Hematopoietic multipotent progenitor cell treated with erythropoietin and hydrocortisone succinate and interleukin-3 and kit ligand, for 4 days (in vitro differentiated cells): Measurements from ENCODE around the gene RBSN.

Source experiments
- DNase-seq: peaks from one replicate; pipeline ENCODE4 v3.0.0-alpha.2; 2015

The RBSN gene

DNA sequence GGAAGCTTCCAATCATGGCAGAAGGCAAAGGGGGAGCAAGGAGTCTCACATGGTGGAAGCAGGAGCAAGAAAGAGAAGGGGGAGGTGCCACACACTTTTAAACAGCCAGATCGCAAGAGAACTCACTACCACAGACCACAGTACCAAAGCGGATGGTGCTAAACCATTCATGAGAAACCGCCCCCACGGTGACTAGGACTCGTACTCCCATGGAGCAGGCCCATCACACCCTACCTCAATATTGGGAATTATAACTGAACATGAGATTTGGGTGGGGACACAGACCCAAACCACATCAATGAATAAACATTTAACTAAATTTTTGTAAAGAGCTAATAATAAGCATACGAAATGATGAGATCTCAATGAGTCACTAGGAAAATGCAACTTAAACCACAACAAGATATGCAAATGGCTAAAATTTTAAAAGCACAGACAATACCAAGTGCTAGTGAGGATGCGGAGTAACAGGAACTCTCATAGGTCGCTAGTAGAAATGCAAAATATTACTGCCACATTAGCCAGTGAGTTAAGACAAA, 43.9 kb downstream of the RBSN start:
- DNase-seq, result peak; percentile 40

DNA sequence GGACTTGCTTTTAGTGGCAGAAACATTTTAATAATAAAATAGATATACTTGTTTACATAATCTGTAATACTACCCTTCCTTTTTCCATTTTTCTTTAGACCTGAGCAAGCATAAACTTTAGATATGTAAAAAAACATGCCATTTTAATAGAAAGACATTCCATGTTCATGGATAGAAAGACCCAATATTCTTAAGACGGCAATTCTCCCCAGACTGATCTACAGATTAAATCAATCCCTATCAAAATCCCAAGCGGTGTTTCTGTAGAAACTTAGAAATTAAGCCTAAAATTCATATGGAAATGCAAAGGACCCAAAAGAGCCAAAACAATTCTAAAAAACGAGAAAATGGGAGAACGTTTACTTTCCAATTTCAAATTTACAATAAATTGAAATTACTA, 45.4 kb downstream of the RBSN start:
- no peak for DNase-seq

DNA sequence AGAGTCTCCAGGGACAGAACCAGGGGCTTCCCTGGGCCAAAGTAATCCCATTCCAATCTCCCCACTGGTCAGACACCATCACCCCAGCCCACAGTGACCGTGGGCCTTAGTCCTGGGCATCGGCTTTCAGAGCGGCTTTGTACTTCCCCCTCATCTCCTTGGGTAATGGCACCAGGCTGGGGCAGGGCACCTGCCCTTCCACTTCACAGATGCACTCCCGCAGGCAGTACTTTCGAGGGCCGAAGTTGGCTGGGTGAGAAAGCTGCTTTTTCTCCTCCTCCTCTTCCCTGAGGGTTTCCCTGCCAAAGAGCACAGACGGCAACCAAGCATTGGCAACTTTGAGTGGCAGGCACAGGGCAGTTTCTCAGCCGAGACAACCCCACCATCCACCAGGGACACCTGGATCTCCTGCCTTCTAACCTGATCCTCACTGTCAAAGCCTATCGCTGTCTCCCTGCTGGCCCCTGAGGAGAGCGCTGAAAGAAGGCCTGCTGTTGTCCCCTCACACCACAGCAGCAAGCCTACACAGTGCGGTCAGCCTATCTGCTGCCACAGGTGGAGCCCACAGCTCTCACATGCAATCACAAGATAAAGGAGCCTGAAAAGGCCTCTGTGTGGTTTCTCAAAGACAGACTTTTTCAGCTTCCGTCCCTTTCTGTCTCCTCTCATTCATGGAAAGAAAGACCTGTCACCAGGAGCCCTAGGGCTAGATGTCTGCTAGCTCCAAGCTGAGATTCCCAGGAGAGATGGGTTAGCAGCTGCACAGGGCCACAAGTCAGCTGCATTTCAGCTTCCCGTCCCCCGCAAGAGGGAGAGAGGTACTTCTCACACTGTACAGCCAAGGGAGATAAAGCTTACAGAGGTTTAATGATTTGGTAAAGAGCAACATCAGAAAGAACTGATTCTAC, 46.4 kb downstream of the RBSN start:
- DNase-seq, result peak; percentile 93

DNA sequence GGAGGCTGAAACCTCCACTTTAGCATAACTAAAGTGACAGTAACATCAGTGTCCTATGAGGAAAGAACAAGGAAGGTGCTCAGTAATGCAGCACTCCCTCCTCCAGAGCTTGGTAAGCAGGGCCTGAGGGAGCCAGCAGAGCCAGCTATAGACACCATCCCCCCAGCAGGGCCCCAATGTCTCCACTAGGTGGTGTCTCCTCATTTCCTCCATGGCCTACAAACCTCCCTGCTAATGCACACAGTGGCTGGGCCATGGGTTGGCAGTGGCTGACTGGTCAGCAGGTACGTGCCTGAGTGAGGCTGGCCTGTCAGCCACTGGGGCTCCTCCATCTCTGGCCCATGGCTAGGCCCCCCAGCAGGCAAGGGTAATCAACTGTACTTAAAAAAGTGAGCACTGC, 47.4 kb downstream of the RBSN start:
- peak; percentile 84 for DNase-seq

DNA sequence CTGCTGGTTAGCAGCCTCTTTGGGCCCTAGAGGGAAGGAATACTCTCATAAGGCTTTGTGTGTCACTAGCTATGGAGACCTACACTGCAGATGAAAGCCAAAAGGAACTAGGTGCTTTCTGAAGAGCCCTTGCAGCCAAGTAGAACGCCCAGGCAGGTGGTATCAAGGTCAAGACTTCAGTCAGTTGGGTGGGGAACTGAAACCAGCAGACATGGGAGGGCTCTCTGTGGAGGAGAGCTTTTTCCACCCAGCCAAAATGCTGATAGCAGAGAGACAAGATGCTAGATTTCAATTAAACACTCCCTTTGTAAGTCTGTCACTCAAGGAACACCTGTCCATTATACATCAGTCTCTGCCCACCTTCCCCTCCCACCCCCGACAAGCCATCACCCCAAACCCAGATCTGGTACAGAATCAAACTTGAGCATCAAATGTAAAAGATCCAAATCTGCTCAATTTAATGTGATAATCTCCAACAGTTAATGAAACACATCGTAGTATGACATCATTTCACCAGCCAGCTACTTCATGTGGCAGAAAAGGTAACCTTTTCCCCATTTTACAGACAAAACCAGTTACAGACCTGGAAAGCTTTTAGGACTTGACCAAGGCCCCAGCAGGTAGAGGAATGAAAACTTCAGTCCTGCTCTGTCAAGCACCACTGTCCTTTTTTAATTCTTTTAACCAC, 48.4 kb downstream of the RBSN start:
- DNase-seq, result no peak

DNA sequence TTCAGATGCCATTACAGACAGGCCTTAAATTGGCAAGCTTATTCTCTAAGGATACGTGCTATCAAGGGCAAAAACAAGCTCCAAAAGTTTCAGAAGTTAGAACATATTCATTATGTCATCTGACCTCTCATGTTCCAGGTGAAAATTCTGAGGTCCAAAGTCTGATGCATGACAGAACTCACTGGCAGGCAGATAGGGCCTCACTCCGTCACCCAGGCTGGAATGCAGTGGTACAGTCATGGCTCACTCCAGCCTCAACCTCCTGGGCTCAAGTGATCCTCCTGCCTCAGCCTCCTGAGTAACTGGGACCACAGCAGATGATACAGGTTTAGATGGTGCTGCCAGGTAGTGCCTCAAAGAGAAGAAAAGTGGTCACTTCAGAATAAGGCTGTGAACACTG, 49.4 kb downstream of the RBSN start:
- no peak for DNase-seq

DNA sequence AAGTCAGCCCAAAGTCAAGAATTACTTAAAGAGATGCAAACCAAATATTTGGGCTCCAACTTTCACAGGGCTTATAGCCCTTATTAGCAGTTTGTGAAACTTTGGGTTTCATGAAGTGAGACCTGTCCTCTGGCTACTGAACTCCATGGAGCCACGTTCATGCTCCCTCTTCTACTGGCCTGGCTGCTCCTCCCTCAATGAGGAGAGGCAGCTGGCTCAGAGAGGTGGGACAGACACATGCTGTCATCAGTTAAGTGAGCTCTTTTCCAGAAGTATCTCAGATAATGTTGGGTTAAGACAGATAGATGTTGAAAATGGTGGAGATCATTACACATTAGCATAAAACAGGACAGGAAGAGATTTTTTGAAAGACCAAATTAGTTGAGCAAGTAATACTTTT, 53.3 kb downstream of the RBSN start:
- no peak for DNase-seq

DNA sequence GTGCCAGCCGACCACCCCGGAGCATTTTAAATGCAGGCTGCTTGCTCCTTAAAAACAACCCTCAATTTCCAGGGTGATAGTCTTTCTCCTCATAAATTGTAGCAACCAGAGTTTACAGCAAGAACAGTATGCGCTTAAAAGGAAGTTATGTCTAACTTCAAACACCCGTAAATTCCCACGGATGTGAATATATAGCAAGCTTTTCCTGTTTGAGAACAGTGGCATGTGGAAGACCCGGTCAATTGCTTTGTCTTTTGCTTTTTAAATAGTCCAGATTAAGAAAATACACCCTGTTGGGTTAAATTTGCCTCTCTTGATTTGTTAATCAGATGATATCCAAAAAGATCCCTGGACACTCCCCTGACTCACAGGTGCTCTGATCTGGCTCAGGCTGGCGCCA, 54.6 kb downstream of the RBSN start:
- no peak for DNase-seq

DNA sequence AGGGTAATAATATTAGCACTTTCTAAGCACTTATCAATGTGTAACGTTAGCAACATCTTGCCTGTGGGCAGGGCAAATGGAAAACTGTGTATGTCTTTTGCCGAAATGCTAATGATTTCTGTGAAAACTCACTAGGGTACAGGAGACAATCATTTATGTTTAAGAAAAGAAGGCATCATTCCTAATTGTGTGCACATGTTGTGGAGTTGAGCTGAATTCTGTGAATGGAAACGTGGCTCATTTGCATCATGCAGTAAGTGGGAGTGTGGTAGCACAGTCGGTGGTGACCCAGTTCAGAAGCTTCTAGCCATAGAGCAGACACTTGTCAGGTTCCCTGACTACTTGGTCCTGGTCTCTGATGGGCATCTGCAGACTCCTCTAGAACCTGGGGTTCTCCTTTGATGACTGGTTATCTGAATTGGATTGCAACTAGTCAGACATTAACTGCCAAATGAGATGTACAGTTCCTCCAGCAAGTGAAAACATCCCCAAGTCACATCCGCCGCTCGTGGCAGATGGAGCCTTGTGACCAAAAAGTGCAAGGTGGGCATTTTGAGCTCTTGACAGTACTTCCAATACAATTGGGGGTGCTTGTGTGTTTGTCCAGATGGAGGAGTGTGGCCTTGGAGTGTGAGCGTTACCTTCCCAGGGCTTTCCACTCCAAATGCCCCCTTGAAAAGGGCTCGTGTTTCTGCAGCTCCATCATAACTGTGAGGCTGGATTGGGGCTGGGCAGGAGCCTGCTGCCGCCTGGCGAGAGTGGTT, 55.4 kb downstream of the RBSN start:
- DNase-seq, result no peak

DNA sequence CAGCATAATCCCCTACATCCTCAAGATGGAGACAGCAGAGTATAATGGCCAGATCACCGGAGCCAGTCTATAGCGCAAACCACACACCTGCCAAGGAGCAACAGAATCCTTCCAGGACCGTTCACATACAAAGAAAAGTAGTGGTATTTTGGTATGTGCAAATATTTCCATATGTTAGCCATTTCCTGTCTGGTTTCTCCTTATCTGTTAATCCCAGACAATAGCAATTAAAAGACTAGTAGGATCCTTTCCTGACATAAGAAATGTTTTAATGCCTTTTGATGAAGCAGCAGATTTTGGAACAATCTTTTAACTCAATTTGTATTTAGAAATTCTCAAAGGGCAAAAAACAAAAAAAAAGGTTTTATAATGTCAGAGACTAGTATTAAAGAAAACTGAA, 56.0 kb downstream of the RBSN start:
- DNase-seq, result peak; percentile 34

DNA sequence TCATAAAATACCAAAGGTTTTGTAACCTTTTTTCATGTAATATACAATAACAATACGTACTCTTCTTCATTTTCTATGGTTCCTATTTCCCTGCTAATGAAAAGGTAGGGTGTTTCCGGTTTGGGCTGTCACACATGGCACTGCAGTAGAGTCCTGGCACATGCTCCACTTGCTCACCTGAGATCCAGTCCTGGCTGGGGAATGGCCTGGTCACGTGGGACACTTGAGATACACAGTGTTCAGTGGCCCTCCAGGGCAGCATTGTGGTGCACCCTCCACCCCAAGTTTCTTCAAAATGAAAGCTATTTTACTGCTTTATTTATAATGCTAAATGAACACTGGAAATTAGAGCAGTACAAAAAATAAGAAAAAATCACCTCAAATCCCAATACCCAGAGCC, 57.0 kb downstream of the RBSN start:
- DNase-seq, result no peak

DNA sequence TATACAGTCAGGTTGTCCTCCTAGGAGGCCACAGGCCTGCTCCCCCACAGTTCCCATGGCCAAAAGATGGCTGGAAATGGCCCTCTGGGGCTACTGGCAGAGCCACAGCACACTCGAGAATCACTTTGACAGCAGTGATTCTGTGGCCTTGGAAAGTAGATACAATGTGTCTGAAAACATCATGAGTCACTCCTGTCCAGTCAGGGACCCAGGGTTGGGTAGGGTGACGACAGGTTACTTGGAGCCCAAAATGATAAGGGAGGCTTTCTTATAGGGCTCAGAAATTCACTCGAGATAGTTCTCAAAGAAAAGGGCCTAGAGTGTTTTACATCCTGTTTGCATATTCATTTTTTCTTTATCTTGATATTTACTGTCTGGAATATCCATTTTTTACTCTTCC, 58.1 kb downstream of the RBSN start:
- DNase-seq, result no peak

DNA sequence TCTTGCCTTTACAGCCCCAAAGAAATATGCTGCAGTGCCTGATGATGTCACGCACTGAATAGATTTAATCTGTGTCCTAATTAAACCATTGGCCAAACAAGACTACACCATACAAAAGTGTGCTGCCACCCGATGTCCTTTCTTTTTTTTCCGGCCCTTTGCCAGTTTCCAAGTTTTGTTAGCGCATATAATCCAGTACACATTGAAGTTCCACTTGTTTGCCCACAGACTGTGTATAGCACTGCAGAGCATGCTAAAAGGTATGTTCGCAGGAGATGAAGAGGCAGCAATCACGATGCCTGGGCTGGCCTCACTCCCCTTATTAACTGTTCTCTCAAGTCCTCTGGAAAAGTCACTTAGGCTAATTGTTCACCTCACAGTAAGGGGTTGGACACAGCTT, 60.6 kb downstream of the RBSN start:
- DNase-seq, result no peak

DNA sequence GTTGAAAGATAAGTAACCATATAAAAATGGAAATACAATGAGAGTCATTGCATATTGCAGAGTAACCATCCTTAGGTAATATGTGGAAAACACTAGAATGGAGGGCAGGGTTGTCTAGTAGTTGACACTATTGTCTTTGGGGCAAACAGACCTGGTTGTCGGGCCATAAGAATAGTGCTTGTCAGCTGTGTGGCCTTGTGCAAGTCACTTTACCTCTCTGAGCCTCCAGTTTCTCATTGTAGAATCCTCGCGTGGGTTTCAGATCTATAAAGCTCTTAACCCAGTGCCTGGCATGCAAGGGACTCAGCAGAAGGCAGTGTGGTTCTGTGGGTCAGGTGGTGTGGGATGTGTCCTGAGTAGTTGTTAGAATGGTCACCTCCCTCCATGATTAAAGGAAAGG, 65.8 kb downstream of the RBSN start:
- no peak for DNase-seq

DNA sequence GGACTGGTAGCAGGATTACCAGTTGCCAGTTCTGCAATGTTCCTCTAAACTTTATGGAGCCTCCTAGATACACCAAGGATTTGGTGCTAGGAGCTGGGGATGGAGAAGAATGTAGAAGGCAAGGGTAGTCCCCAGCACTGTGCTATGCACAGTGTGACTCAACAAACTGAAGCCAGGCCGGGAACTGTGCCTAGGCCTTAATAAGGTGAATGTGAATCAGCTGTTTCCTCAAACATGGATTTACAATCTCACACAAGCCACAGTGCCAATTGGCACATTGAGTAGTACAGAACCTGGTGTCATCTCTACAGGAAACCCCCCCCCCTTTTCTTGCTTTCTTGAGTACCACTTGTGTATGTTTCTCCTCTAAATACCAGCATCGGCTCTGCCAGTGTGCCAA, 66.3 kb downstream of the RBSN start:
- no peak for DNase-seq

DNA sequence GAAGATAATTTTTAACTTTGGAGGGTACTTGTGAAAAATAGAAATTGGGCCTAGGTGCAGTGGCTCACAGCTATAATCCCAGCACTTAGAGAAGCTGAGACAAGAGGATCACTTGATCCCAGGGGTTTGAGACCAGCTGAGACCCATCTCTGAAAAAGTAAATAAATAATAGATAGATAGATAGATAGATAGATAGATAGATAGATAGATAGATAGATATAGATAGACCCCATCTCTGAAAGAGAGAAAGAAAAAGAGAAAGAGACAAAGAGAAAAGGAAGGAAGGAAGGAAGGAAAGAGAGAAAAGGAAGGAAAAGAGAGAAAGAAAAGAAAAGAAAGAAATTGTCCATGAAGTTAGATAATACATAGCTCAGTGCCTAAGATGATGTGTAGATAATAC, 69.3 kb downstream of the RBSN start:
- no peak for DNase-seq

DNA sequence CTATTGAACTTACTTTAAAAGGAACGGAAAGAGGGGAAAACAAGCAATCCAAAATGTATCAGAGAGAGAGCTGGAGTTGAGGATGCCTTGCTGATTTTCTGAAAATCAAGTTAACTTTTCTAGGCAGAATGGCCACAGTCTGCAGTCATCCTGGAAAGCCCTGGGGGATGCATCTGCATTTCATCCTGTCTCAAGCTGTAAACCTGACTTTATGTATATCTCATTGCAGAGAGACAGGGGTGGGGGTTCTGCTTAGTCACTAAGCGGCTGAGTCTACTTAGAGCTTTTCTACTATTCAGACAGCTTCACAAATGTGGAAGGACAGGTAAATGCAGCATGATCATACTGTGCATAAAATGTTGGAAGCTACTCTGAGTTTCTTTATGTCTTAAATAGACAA, 75.2 kb downstream of the RBSN start:
- DNase-seq, result no peak

DNA sequence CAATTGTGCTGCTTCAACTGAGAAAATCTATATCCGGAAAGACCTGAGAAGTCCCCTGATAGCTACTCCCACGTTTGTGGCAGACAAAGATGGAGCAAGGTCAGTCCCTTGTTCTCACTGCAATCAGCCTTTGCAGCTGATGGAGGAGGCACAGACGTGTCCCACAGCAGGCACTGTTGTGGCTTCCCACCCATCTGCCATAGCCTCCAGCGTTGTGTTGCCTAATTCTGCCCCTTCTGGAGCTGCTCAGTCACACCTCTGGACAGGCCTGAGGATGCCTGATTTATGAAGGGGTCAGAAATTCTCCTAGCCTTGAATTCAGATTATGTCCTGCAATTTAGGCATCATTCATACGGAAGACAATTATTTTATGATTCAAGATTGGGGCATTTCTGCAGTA, 75.7 kb downstream of the RBSN start:
- DNase-seq, result no peak
